CMK (cell line): ENCODE measurements around the gene AR.

ENCODE experiments used
- DNase-seq: peaks from one replicate; pipeline ENCODE4 v3.0.0-alpha.2; 2010; ENCODE audit warnings: low read depth

The AR gene

GRCh38 chrX:67543818-67544217 is at the start of gene AR:
TSS of gene AR (plus strand) at chrX:67544021. CDS start at chrX:67545147, 1,126 bp downstream.
- no peak for DNase-seq

DNA sequence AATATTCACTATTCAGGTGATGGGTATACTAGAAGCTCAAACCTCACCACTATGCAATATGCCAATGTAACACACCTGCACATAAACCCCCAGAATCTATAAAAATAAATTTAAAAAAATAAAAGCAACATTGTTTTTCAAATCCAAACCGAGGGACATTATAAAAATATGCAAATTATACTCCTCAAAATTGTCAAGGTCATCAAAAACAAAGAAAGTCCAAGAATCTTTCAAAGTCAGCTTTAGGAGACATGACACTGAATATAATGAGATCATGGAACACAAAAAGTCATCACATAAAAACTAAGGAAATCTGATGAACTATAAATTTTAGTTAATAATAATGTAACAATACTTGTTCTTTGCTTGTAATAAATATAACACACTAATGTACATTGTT is 43.2 kb upstream of the AR start:
- DNase-seq: no peak

GRCh38 chrX:67503004-67503403 is 40.8 kb upstream of the AR start:
- no peak for DNase-seq

DNA sequence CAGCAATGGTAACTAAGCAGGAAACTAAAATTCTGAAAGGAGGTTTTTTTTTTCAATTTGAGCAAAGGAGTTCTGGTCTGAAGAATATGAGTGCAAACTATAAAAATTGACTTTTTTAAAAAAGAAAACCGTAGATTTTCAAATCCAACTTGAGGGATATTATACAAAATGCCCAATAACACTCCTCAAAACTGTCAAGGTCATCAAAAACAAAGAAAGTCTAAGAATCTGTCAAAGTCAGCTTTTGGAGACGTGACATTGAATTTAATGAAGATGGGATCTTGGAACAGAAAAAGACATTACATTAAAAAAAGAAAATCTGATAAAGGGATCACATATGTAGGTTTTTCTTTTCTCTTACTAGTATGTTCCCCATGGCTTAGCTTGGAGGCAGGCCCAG is 40.4 kb upstream of the AR start:
- DNase-seq: no peak

DNA sequence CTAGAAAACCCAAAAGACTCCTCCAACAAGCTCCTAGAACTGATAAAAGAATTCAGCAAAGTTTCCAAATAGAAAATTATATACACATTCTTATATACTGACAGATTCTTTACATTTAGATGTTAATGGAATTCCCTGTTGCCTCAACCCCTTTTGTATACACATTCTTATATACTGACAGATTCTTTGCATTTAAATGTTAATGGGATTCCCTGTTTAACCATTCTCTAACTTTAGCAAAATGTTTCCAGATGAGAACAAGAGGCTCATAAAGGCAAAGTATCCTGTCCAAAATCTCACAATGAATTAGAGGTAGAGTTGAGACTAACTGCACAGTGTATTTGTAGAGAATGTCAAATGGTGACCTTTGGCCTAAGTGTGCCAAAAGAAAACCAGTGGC is 23.1 kb upstream of the AR start:
- no peak for DNase-seq

DNA sequence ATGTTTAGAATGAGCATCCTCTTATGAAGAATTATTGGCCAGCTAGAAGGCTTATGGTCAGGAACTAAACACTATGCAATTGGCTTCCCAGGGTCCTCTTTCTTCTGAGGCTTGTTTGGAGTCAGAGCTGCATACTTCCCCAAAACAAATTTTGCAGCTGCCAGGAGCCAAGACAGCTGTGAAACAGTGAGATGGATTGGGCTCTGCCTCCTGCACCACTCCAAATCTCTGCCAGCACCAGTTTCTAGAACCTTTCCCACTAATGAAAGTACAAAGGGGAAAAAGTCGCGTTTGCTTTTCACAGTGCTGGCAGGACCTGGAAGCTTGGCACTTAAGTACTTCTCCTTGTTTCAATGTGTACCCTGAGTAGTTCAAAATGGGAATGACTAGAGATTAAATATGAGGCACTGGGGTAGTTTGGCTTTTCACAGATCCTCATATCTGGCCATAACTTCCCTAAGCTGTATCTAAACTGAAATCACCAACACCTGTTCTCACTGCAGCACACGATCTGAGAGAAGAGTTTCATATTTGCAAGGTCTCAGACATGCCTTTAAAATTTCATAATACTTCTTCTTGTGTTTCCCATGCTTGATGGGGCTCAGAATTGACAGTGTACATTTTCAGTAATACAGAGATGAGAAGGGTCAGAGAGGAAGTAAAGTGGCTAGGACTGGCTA is 20.7 kb upstream of the AR start:
- DNase-seq: no peak

DNA sequence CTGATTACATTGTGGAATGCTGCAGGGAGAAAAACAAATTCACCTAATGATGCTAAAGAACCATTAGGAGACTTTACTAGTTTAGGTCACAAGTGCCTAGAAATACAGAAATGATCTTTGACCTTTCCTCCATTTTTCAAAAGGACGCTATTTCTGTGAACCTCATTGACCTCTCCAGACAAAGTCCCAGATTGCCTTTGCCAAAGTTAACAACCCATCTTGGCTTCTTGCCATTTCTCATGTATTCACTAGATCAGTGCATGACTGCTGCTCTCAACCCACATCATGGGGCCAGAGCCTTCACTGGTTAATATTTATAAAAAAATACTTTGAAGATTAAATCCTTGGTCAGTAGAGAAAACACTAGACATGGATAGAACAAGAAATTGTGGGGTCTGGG is 19.9 kb upstream of the AR start:
- DNase-seq: no peak

DNA sequence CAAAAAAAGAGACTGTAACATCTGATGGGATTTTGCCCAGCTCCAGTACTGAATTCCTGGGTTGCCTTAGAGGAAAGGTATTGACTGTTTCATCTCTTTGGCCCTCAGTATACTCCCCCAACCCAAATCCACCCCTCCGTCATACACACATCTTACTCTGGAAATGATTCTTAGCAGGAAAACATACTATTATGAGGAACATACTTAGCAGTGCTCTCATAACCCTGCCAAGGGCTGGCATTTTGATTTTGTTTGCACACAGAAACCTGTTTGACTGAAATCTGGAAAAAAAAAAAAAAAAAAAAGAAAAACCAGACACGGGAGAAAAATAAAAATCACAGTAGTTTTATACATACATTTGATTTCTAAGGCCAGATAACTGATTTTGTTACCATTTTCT is 19.4 kb upstream of the AR start:
- DNase-seq: no peak

- DNase-seq: no peak
Observed at GRCh38 chrX:67524950-67525691, 18.7 kb upstream of the AR start.

- DNase-seq: no peak
Observed at GRCh38 chrX:67536564-67536963, 7.3 kb upstream of the AR start.

DNA sequence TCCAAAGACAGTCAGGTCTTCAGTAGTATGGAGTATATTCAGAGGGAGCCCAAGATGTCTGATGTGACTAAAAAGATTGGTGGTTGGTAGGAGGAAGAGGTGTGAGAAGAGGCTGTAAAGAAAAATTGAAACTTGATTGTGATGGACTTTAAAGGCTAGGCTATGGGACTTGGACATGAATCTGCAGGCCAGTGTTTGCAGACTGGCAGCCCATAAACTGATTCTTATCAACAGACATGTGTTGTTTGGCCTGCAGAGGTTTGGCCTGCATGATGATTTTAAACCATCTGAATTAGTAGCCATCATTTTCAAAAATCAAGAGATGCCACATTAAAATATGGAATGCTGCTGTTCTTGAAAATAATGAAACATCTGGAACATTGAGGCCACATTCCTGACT is 5.4 kb upstream of the AR start:
- no peak for DNase-seq

- no peak for DNase-seq
Observed at GRCh38 chrX:67544281-67545035, 637 bp downstream of the AR start.

DNA sequence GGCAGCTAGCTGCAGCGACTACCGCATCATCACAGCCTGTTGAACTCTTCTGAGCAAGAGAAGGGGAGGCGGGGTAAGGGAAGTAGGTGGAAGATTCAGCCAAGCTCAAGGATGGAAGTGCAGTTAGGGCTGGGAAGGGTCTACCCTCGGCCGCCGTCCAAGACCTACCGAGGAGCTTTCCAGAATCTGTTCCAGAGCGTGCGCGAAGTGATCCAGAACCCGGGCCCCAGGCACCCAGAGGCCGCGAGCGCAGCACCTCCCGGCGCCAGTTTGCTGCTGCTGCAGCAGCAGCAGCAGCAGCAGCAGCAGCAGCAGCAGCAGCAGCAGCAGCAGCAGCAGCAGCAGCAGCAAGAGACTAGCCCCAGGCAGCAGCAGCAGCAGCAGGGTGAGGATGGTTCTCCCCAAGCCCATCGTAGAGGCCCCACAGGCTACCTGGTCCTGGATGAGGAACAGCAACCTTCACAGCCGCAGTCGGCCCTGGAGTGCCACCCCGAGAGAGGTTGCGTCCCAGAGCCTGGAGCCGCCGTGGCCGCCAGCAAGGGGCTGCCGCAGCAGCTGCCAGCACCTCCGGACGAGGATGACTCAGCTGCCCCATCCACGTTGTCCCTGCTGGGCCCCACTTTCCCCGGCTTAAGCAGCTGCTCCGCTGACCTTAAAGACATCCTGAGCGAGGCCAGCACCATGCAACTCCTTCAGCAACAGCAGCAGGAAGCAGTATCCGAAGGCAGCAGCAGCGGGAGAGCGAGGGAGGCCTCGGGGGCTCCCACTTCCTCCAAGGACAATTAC is 1.4 kb downstream of the AR start:
- no peak for DNase-seq

DNA sequence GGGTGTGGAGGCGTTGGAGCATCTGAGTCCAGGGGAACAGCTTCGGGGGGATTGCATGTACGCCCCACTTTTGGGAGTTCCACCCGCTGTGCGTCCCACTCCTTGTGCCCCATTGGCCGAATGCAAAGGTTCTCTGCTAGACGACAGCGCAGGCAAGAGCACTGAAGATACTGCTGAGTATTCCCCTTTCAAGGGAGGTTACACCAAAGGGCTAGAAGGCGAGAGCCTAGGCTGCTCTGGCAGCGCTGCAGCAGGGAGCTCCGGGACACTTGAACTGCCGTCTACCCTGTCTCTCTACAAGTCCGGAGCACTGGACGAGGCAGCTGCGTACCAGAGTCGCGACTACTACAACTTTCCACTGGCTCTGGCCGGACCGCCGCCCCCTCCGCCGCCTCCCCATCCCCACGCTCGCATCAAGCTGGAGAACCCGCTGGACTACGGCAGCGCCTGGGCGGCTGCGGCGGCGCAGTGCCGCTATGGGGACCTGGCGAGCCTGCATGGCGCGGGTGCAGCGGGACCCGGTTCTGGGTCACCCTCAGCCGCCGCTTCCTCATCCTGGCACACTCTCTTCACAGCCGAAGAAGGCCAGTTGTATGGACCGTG is 2.2 kb downstream of the AR start:
- DNase-seq: no peak

GRCh38 chrX:67546496-67547423 is 2.9 kb downstream of the AR start:
- no peak for DNase-seq

GRCh38 chrX:67555578-67556203 is 11.9 kb downstream of the AR start:
- peak; percentile 9 for DNase-seq

- DNase-seq: no peak
Observed at GRCh38 chrX:67558267-67558666, 14.4 kb downstream of the AR start.

DNA sequence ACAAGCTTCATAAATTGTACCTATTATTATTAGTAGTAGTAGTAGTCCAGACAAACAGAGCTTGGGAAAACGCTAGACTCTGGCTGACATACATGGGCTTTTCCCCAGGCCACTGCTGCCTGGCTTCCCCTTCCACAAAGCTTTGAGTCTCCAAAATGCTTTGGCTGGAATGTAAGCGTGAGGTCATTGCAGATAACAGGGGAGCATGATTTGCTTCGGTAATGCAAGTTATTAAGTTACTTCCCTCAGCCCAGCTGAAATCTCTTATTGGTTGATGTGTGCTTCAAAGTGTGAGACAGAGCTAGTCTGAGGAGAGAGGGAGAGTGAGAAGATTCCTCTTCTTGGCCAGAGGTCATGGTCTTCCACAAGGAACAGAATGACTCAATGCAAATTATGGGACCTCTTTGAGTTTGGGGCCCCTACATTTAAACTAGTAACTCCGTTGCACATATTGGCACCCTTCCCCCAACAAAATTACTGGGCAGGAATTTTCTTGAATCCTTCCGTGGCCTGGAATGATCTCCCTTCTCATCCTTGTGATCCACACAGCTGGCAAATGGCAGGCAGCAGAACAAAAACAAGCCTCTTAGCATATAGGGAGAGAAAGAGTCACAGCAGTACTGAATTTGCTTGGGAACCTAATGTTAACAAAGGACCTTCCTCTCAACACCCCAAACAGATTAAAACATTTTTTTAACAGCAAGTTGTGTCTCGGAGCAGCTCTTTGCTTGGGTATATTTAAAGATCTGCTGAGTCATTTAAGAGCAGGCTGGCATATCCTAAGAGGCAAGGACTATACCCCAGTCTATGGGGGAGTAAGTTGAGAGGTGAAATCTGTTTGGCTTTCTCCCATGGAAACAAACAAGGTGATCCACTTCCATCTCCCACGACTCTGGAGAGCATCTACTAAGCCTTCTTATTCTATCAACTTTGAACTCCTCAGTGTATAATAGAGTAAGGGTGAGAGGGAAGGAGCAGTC is 19.9 kb downstream of the AR start:
- no peak for DNase-seq

DNA sequence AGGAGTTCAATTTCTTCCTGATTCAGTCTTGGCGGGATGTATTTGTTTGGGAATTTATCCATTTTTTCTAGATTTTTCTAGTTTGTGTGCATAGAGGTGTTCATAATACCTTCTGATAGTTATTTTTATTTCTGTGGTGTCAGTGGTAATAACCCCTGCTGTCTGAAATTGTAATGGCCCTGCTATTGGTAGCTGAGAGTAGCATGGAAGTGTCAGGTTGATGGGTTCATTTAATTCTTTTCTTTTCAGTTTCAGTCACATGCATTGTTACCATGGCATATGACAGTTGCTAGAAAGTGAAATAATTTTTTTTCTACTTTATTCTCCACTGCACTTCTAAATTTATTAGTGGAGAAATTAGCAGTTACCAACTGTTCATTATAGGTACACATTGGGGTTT is 20.7 kb downstream of the AR start:
- DNase-seq: no peak
